A549 (cell line): Measurements from ENCODE around the gene ADH4. TPM values are rescaled to one million over a fixed set of nuclear protein-coding genes. Genes with fewer than 3 reads are reported as not detected.

ENCODE experiments used
- ATAC-seq, 2 experiments: fragments of 200-7000 bp in 1 of 2; fragments of >200 bp in 1 of 2; cut with Nextera tagmentation in 1 of 2; cut with Tn5 transposase in 1 of 2; 3 replicates each; pipeline versions ENCODE4 v1.8.0 to v1.9.1; 2018 to 2020; ENCODE audit warnings: mild to moderate bottlenecking in 1 of 2, moderate library complexity in 1 of 2
- CTCF ChIA-PET: fragments of 300-600 bp; sonication (Branson Sonifier 250); formaldehyde crosslinking; extraction: SDS; loops from one replicate; lab custom pipeline; 2021; ENCODE audit warnings: antibody characterized with exemption, inconsistent platforms; lab: Yijun Ruan, JAX
- POLR2A ChIA-PET: fragments of 350-600 bp; formaldehyde crosslinking; extraction: SDS; loops from one replicate; lab custom pipeline; 2021; ENCODE audit warnings: antibody characterized with exemption, inconsistent platforms; lab: Yijun Ruan, JAX
- DNase-seq, 2 experiments: peaks; one replicate each; pipeline versions ENCODE4 v3.0.0 to v3.0.0-alpha.2; 2011 to 2016; ENCODE audit warnings: low read depth in 1 of 2, low spot score in 1 of 2
- FAIRE-seq: peaks from 2 replicates; lab custom pipeline; 2011; peaks lifted over from hg19 to GRCh38; lab: Jason Lieb, UNC
- H3K27ac ChIP-seq, 2 experiments: fragments of >200 bp; sonication (Bioruptor Twin); formaldehyde crosslinking; 3 replicates each; pipeline ENCODE4 v1.5.1; 2016 to 2017
- H3K4me1 ChIP-seq: fragments of >200 bp; sonication (Bioruptor Twin); formaldehyde crosslinking; 3 replicates; pipeline ENCODE4 v1.6.1; 2016
- H3K4me2 ChIP-seq: fragments of >200 bp; sonication (Bioruptor Twin); formaldehyde crosslinking; 3 replicates; pipeline ENCODE4 v1.6.1; 2016
- H3K4me3 ChIP-seq: fragments of >200 bp; sonication (Bioruptor Twin); formaldehyde crosslinking; 3 replicates; pipeline ENCODE4 v1.5.1; 2016
- H3K9me3 ChIP-seq: fragments of >200 bp; sonication (Bioruptor Twin); formaldehyde crosslinking; 3 replicates; pipeline ENCODE4 v1.6.1; 2016
- CHD2 ChIP-seq: fragments of 150-350 bp; IDR thresholded peaks from 2 replicates; pipeline ENCODE4 v1.6.1; 2014; ENCODE audit warnings: low read length; ENCODE audit not compliant: partially characterized antibody
- CHD4 ChIP-seq: fragments of 200-600 bp; sonication (generic); IDR thresholded peaks from 2 replicates; pipeline ENCODE4 v1.6.1; 2016; ENCODE audit warnings: antibody characterized with exemption, mild to moderate bottlenecking, borderline replicate concordance
- ELK1 ChIP-seq: fragments of 150-350 bp; IDR thresholded peaks from 2 replicates; pipeline ENCODE4 v1.6.1; 2014; ENCODE audit warnings: low read depth, mild to moderate bottlenecking, low read length
- EP300 ChIP-seq, 2 experiments: fragments of >200 bp; sonication (Bioruptor Twin); formaldehyde crosslinking; IDR thresholded peaks; 2 replicates in 1 of 2; 3 replicates in 1 of 2; pipeline ENCODE4 v1.6.1; 2016 to 2017
- ESRRA ChIP-seq: fragments of 150-350 bp; IDR thresholded peaks from 2 replicates; pipeline ENCODE4 v1.6.1; 2014; ENCODE audit warnings: mild to moderate bottlenecking, low read length, borderline replicate concordance
- FOSB ChIP-seq: fragments of 250-450 bp; sonication (Bioruptor Pico); IDR thresholded peaks from 2 replicates; pipeline ENCODE4 v1.5.0; 2020; ENCODE audit warnings: mild to moderate bottlenecking, moderate library complexity
- HEYL ChIP-seq: fragments of 250-450 bp; sonication (Bioruptor Pico); IDR thresholded peaks from 2 replicates; pipeline ENCODE4 v1.8.0; 2021; ENCODE audit warnings: mild to moderate bottlenecking, moderate library complexity
- JUN ChIP-seq, 2 experiments: fragments of >200 bp; sonication (Bioruptor Twin); formaldehyde crosslinking; IDR thresholded peaks; 2 replicates in 1 of 2; 3 replicates in 1 of 2; pipeline ENCODE4 v1.6.1; 2016 to 2017
- KDM1A ChIP-seq: fragments of 200-600 bp; sonication (generic); IDR thresholded peaks from 2 replicates; pipeline ENCODE4 v1.6.1; 2016; ENCODE audit warnings: low read depth, mild to moderate bottlenecking
- KDM5A ChIP-seq: fragments of 200-600 bp; sonication (generic); IDR thresholded peaks from 2 replicates; pipeline ENCODE4 v1.6.1; 2016; ENCODE audit warnings: antibody characterized with exemption, mild to moderate bottlenecking
- RCOR1 ChIP-seq: fragments of 150-350 bp; IDR thresholded peaks from 2 replicates; pipeline ENCODE4 v1.6.1; 2014; ENCODE audit warnings: antibody characterized with exemption, low read length, low read depth
- REST ChIP-seq: fragments of 200-600 bp; sonication (generic); IDR thresholded peaks from 2 replicates; pipeline ENCODE4 v1.6.1; 2016; ENCODE audit warnings: antibody characterized with exemption, mild to moderate bottlenecking, moderate library complexity
- RNF2 ChIP-seq: fragments of 200-600 bp; sonication (generic); IDR thresholded peaks from 2 replicates; pipeline ENCODE4 v1.6.1; 2016; ENCODE audit warnings: low read depth, mild to moderate bottlenecking, antibody characterized with exemption, moderate library complexity, borderline replicate concordance
- SMC3 ChIP-seq: fragments of >200 bp; sonication (Bioruptor Twin); formaldehyde crosslinking; IDR thresholded peaks from 3 replicates; pipeline ENCODE4 v1.6.1; 2018; ENCODE audit warnings: inconsistent platforms
- SREBF2 ChIP-seq: fragments of 450-650 bp; IDR thresholded peaks from 2 replicates; pipeline ENCODE4 v1.6.1; 2014; ENCODE audit warnings: mild to moderate bottlenecking, moderate library complexity
- ZNF302 ChIP-seq: fragments of 250-450 bp; sonication (Bioruptor Pico); IDR thresholded peaks from 2 replicates; pipeline ENCODE4 v1.9.0; 2021; ENCODE audit warnings: inconsistent platforms, mild to moderate bottlenecking, moderate library complexity
- ZSCAN20 ChIP-seq: fragments of 250-450 bp; sonication (Bioruptor Pico); IDR thresholded peaks from 2 replicates; pipeline ENCODE4 v1.8.0; 2022; ENCODE audit warnings: mild to moderate bottlenecking, moderate library complexity
- WGBS: methylation state at CpG from one replicate; pipeline ENCODE4 v1.1.6; 2017; ENCODE audit errors: missing lambda C conversion rate; 5-methylcytosine and 5-hydroxymethylcytosine counted together
- polyA plus RNA-seq, 4 experiments: library from polyadenylated mRNA; depleted of rRNA in 3 of 4; stranded (reverse); fragments of >200 nt; fragmentation: RNase III in 1 of 4; extraction: RNeasy Plus Mini Kit Qiagen cat#74134 plus additional on column Dnase treatment in 1 of 4; gene quantifications; 2 replicates in 3 of 4; 3 replicates in 1 of 4; pipeline ENCODE4 v1.2.3, GENCODE V29; 2011 to 2017
- TF ChIP-seq, protein P1 (sequence below): fragments of 250-450 bp; sonication (Bioruptor Pico); IDR thresholded peaks from 2 replicates; pipeline ENCODE4 v1.5.0; 2020; ENCODE audit warnings: low read depth, mild to moderate bottlenecking, moderate library complexity
- TF ChIP-seq, protein P2 (sequence below): IDR thresholded peaks from 2 replicates; pipeline ENCODE4 v1.6.1; 2012
- TF ChIP-seq, protein P3 (sequence below): fragments of >200 bp; sonication (Bioruptor Twin); formaldehyde crosslinking; IDR thresholded peaks from 2 replicates; pipeline ENCODE4 v1.6.1; 2016

ADH4 gene
- polyA plus RNA-seq, 2 of the 4 experiments (the other 2 are of a cell fraction), result 0.16 TPM; not detected in 1

GRCh38 chr4:99104153-99104552 lies 39.9 kb downstream of the ADH4 start:
- ATAC-seq (no peak), FAIRE-seq (no peak), DNase-seq (no peak)
- TF ChIP-seq REST (no peak), ELK1 (no peak), ZNF302 (CRISPR knock-in tag) (no peak), FOSB (CRISPR knock-in tag) (no peak), RCOR1 (no peak), CHD2 (no peak), HEYL (no peak), RNF2 (no peak), JUN (IDR thresholded peaks at IDR 0.05) (no peak), EP300 (IDR thresholded peaks at IDR 0.05) (no peak), ESRRA (no peak)
- TF ChIP-seq, protein P1, sequence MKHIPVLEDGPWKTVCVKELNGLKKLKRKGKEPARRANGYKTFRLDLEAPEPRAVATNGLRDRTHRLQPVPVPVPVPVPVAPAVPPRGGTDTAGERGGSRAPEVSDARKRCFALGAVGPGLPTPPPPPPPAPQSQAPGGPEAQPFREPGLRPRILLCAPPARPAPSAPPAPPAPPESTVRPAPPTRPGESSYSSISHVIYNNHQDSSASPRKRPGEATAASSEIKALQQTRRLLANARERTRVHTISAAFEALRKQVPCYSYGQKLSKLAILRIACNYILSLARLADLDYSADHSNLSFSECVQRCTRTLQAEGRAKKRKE (CRISPR knock-in tag), result no peak
- TF ChIP-seq, protein P2, sequence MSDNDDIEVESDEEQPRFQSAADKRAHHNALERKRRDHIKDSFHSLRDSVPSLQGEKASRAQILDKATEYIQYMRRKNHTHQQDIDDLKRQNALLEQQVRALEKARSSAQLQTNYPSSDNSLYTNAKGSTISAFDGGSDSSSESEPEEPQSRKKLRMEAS, result no peak
- WGBS, result 46% methylated on average over 1 of the region's 1 CpG
- no peaks in the 10 kb centered on the region for H3K4me1 ChIP-seq
- no peak overlapping the region for H3K27ac ChIP-seq
- ChIA-PET CTCF (interaction anchor here (1.2 kb wide), 1 partner anchor 30 kb away, joined by 3 read pairs; no protein-coding TSS in a partner anchor), POLR2A (interaction anchor here (1.6 kb wide), 1 partner anchor 15 kb away, joined by 4 read pairs; no protein-coding TSS in a partner anchor)
- no peak overlapping the region for H3K4me2 ChIP-seq
- no peaks in the 10 kb centered on the region for H3K9me3 ChIP-seq
- no peak overlapping the region for H3K4me3 ChIP-seq

DNA sequence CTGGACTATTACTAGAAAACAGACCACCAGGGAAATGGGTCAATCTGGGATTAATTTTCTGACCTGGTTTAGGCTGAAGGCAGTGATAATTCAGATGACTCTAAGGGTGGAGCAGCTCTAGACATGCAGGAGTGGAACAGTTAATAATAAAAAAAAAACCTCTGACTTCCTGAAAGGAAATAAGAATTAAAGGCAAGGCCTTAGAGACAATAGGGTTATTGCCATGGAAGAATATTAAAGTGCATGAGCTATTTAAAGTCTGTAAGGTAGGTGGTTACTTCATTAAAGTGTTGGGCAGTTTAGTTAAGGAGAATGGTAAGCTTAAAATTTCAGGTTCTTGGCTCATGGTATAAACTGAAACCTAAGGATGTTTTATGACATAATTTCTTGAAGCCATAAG lies 40.9 kb downstream of the ADH4 start:
- H3K4me2 ChIP-seq, result no peak overlapping the region
- no peak overlapping the region for H3K4me3 ChIP-seq
- H3K9me3 ChIP-seq, result no peaks in the 10 kb centered on the region
- no peak for FAIRE-seq
- no peak for DNase-seq
- ATAC-seq, result no peak
- POLR2A ChIA-PET, result interaction anchor here (1.6 kb wide), 1 partner anchor 14 kb away, joined by 4 read pairs; no protein-coding TSS in a partner anchor
- TF ChIP-seq ZSCAN20 (CRISPR knock-in tag) (no peak), CHD4 (no peak), SREBF2 (no peak), KDM1A (no peak), KDM5A (no peak), SMC3 (no peak), CHD2 (no peak)
- TF ChIP-seq, protein P3, sequence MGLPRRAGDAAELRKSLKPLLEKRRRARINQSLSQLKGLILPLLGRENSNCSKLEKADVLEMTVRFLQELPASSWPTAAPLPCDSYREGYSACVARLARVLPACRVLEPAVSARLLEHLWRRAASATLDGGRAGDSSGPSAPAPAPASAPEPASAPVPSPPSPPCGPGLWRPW, result no peak
- no peak overlapping the region for H3K27ac ChIP-seq
- no peaks in the 10 kb centered on the region for H3K4me1 ChIP-seq
- CTCF ChIA-PET, result interaction anchor here (0.7 to 1.1 kb wide), 2 partner anchors 15 to 18 kb away, joined by 3 read pairs; no protein-coding TSS in a partner anchor
